Neural progenitor cell (in vitro differentiated cells): Measurements from ENCODE around the gene GABBR2. TPM values are rescaled to one million over a fixed set of nuclear protein-coding genes. Genes with fewer than 3 reads are reported as not detected.

ENCODE experiments used
- DNase-seq: peaks from one replicate; pipeline ENCODE4 v3.0.0-alpha.2; 2016; ENCODE audit warnings: low spot score
- H2AFZ ChIP-seq: fragments of 200-600 bp; sonication (generic); replicated peaks from 2 replicates; pipeline ENCODE4 v1.6.1; 2016; ENCODE audit warnings: antibody characterized with exemption
- H3F3A ChIP-seq: fragments of 200-600 bp; sonication (generic); 2 replicates; pipeline ENCODE4 v1.6.1; 2016; ENCODE audit warnings: antibody characterized with exemption, low read depth
- H3K27ac ChIP-seq: fragments of 200-600 bp; sonication (generic); 2 replicates; pipeline ENCODE4 v1.5.1; 2016; ENCODE audit warnings: mild to moderate bottlenecking
- H3K27me3 ChIP-seq: fragments of 200-600 bp; sonication (generic); 2 replicates; pipeline ENCODE4 v1.6.1; 2016; ENCODE audit warnings: mild to moderate bottlenecking, moderate library complexity
- H3K36me3 ChIP-seq: fragments of 200-600 bp; sonication (generic); 2 replicates; pipeline ENCODE4 v1.5.1; 2016
- H3K4me1 ChIP-seq: fragments of 200-600 bp; sonication (generic); 2 replicates; pipeline ENCODE4 v1.6.1; 2016; ENCODE audit warnings: mixed run types
- H3K4me2 ChIP-seq: fragments of 200-600 bp; sonication (generic); 2 replicates; pipeline ENCODE4 v1.6.1; 2016
- H3K4me3 ChIP-seq: fragments of 200-600 bp; sonication (generic); 2 replicates; pipeline ENCODE4 v1.5.1; 2016
- H3K79me2 ChIP-seq: fragments of 200-600 bp; sonication (generic); 2 replicates; pipeline ENCODE4 v1.6.1; 2016; ENCODE audit warnings: low read depth
- H3K9ac ChIP-seq: fragments of 200-600 bp; sonication (generic); 2 replicates; pipeline ENCODE4 v1.6.1; 2016
- H3K9me3 ChIP-seq: fragments of 200-600 bp; sonication (generic); 2 replicates; pipeline ENCODE4 v1.5.1; 2016; ENCODE audit warnings: low read depth
- H4K20me1 ChIP-seq: fragments of 200-600 bp; sonication (generic); 2 replicates; pipeline ENCODE4 v1.6.1; 2016; ENCODE audit warnings: low read depth
- H3K27ac Mint-ChIP-seq: 3 replicates; pipeline ENCODE4 v1.8.0; 2021; ENCODE audit warnings: mixed read lengths
- H3K27me3 Mint-ChIP-seq: 2 replicates; pipeline ENCODE4 v1.8.0; 2022; ENCODE audit warnings: low read depth, mild to moderate bottlenecking, inconsistent platforms, moderate library complexity, mixed read lengths; ENCODE audit not compliant: insufficient read depth
- H3K36me3 Mint-ChIP-seq: 3 replicates; pipeline ENCODE4 v1.8.0; 2021; ENCODE audit warnings: mixed read lengths
- H3K4me1 Mint-ChIP-seq: 3 replicates; pipeline ENCODE4 v1.8.0; 2021; ENCODE audit warnings: mixed read lengths
- H3K4me3 Mint-ChIP-seq: 3 replicates; pipeline ENCODE4 v1.8.0; 2021; ENCODE audit warnings: mild to moderate bottlenecking, moderate library complexity, mixed read lengths
- H3K9me3 Mint-ChIP-seq: 3 replicates; pipeline ENCODE4 v1.8.0; 2020; ENCODE audit warnings: mixed read lengths
- EZH2 ChIP-seq: fragments of 200-600 bp; sonication (generic); IDR thresholded peaks from 2 replicates; pipeline ENCODE4 v1.6.1; 2017; ENCODE audit warnings: antibody characterized with exemption, mild to moderate bottlenecking, moderate library complexity
- EZH2phosphoT487 ChIP-seq: fragments of 200-600 bp; sonication (generic); IDR thresholded peaks from 2 replicates; pipeline ENCODE4 v1.6.1; 2017; ENCODE audit warnings: antibody characterized with exemption
- total RNA-seq: library from RNA; depleted of rRNA; stranded (reverse); fragments of >200 nt; gene quantifications from 2 replicates; pipeline ENCODE4 v1.2.3, GENCODE V29; 2015; ENCODE audit warnings: low replicate concordance
- TF ChIP-seq, protein P1 (sequence below): fragments of 200-600 bp; sonication (generic); IDR thresholded peaks from 2 replicates; pipeline ENCODE4 v1.5.1; 2017; ENCODE audit warnings: antibody characterized with exemption, mild to moderate bottlenecking

The GABBR2 gene
- total RNA-seq, 1 donor from 2014 or later, result not detected

DNA sequence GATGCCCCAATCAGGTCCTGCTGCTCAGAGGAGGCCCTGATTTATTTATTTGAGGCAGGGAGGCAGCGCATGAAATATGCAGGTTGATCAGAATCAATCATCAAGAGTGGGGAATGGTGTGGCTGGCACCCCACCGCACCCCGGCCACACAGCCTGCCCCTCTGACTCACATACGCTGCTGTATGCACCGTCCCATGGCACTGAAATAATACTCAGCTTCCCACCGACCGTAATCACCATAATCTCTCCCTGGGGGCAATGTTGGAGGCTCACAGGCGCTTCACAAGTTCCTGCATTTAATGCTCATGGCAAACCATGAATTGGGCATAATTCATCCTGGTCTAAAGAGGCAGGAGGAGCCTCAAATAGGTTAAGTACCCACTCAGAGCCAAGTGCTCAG, 312.1 kb downstream of the GABBR2 start:
- no peak overlapping the region for H3K27ac ChIP-seq
- Mint-ChIP-seq H3K9me3 (peaks cover 3% of the 10 kb centered on the region), H3K27me3 (no peaks in the 10 kb centered on the region), H3K4me1 (peaks cover 2% of the 10 kb centered on the region), H3K36me3 (no peaks in the 10 kb centered on the region), H3K4me3 (no peak overlapping the region), H3K27ac (no peak overlapping the region)
- H3K4me1 ChIP-seq, result no peaks in the 10 kb centered on the region
- no peak overlapping the region for H3K9ac ChIP-seq
- no peak for DNase-seq
- H2AFZ ChIP-seq, result no peak overlapping the region
- no peaks in the 10 kb centered on the region for H3K9me3 ChIP-seq
- H4K20me1 ChIP-seq, result no peaks in the 10 kb centered on the region
- no peaks in the 10 kb centered on the region for H3K79me2 ChIP-seq
- no peaks in the 10 kb centered on the region for H3K27me3 ChIP-seq
- no peak overlapping the region for H3K4me3 ChIP-seq
- H3F3A ChIP-seq, result no peaks in the 10 kb centered on the region
- H3K4me2 ChIP-seq, result no peak overlapping the region
- H3K36me3 ChIP-seq, result no peaks in the 10 kb centered on the region
- TF ChIP-seq EZH2phosphoT487 (no peak), EZH2 (no peak)
- TF ChIP-seq, protein P1, sequence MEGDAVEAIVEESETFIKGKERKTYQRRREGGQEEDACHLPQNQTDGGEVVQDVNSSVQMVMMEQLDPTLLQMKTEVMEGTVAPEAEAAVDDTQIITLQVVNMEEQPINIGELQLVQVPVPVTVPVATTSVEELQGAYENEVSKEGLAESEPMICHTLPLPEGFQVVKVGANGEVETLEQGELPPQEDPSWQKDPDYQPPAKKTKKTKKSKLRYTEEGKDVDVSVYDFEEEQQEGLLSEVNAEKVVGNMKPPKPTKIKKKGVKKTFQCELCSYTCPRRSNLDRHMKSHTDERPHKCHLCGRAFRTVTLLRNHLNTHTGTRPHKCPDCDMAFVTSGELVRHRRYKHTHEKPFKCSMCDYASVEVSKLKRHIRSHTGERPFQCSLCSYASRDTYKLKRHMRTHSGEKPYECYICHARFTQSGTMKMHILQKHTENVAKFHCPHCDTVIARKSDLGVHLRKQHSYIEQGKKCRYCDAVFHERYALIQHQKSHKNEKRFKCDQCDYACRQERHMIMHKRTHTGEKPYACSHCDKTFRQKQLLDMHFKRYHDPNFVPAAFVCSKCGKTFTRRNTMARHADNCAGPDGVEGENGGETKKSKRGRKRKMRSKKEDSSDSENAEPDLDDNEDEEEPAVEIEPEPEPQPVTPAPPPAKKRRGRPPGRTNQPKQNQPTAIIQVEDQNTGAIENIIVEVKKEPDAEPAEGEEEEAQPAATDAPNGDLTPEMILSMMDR, result no peak

DNA sequence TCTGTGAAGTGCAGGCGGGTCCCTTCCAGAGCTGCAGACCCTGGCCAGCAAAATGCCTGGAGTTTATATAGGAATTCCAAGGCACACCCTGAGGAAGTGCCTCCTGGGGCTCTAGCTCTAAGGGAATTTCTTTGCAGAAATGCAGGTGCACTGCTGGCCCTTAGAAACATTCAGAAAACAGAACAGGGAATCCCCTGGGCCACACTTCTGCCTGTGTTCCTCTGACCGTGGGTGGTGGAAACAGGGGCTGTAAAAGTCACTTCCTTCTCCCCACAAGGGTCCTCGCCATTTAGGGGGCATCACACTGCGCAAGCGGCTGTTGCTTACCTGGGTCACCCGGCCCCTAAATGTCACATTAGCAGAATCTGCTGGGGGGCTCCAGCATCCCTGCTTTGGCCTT, 312.5 kb downstream of the GABBR2 start:
- no peaks in the 10 kb centered on the region for H3K27me3 Mint-ChIP-seq
- no peaks in the 10 kb centered on the region for H3K36me3 ChIP-seq
- no peak overlapping the region for H3K27ac Mint-ChIP-seq
- no peaks in the 10 kb centered on the region for H3K36me3 Mint-ChIP-seq
- H3K79me2 ChIP-seq, result no peaks in the 10 kb centered on the region
- H4K20me1 ChIP-seq, result no peaks in the 10 kb centered on the region
- TF ChIP-seq EZH2 (no peak), EZH2phosphoT487 (no peak)
- TF ChIP-seq, protein P1, result no peak
- H3K27me3 ChIP-seq, result no peaks in the 10 kb centered on the region
- no peaks in the 10 kb centered on the region for H3K9me3 ChIP-seq
- H3K4me3 Mint-ChIP-seq, result no peak overlapping the region
- H3K4me3 ChIP-seq, result no peak overlapping the region
- H3K27ac ChIP-seq, result no peak overlapping the region
- H3K4me2 ChIP-seq, result no peak overlapping the region
- peaks cover 2% of the 10 kb centered on the region for H3K4me1 Mint-ChIP-seq
- H3K4me1 ChIP-seq, result no peaks in the 10 kb centered on the region
- no peaks in the 10 kb centered on the region for H3F3A ChIP-seq
- no peak overlapping the region for H2AFZ ChIP-seq
- DNase-seq, result no peak
- H3K9ac ChIP-seq, result no peak overlapping the region
- H3K9me3 Mint-ChIP-seq, result peaks cover 3% of the 10 kb centered on the region

DNA sequence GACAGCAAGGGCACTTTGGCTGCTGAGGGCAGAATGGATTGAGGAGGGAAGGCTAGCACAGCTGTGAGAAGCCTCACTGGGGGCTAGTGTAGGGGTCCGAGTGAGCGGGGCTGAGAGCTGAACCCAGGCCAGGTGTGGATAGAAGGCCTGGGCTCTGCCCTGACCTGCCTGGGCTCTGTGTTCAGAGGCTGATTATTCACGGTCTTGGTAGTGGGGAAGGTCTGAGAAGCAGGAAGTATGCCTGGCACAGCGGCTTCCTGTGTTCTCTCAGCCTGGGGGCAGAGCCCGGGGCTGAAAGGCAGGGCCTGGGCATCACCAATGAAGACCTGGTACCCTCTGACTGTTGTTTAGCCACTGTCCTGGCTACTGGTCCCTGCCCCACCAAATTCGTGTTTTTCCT, 316.9 kb downstream of the GABBR2 start:
- Histone ChIP-seq H3K36me3 (no peaks in the 10 kb centered on the region), H3K4me1 (peaks cover 5% of the 10 kb centered on the region), H3K4me3 (no peak overlapping the region), H3K27ac (no peak overlapping the region), H4K20me1 (no peaks in the 10 kb centered on the region), H3K27me3 (no peaks in the 10 kb centered on the region), H3K79me2 (no peaks in the 10 kb centered on the region), H2AFZ (no peak overlapping the region), H3K9me3 (no peaks in the 10 kb centered on the region), H3K9ac (no peak overlapping the region), H3K4me2 (no peak overlapping the region), H3F3A (no peaks in the 10 kb centered on the region)
- no peak overlapping the region for H3K27ac Mint-ChIP-seq
- no peaks in the 10 kb centered on the region for H3K27me3 Mint-ChIP-seq
- peaks cover 3% of the 10 kb centered on the region for H3K9me3 Mint-ChIP-seq
- peaks cover 2% of the 10 kb centered on the region for H3K4me1 Mint-ChIP-seq
- H3K4me3 Mint-ChIP-seq, result no peak overlapping the region
- DNase-seq, result no peak
- no peaks in the 10 kb centered on the region for H3K36me3 Mint-ChIP-seq
- TF ChIP-seq, protein P1, result no peak
- no peak for TF ChIP-seq EZH2phosphoT487
- TF ChIP-seq EZH2, result no peak
